HG03571 (cell line): ENCODE data around the gene LTBP2.

Experiments
- ATAC-seq: cut with Tn5 transposase; IDR thresholded peaks from one replicate; pipeline ENCODE4 v1.9.1; 2021; ENCODE audit not compliant: unreplicated experiment

Gene LTBP2

DNA sequence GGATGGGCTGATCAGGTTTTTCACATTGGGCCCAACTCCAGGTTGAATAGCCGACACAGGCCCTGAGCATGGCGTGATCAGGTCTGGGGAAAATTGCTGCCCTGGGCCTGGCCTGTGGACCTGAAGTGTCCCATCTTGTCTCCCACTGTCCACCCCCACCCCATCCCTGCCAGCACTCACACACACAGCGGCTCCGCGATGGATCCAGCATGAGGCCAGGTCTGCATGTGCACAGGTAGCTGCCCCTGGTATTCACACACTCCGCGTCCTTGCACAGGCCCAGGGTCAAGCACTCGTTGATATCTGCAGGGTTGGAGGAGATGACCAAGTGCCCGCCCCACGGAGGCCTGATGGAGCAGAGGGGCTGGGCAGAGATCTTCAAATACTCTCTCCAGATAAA is 79.8 kb downstream of the LTBP2 start:
- no peak for ATAC-seq

GRCh38 chr14:74531467-74531866 is 80.6 kb downstream of the LTBP2 start:
- ATAC-seq = no peak

DNA sequence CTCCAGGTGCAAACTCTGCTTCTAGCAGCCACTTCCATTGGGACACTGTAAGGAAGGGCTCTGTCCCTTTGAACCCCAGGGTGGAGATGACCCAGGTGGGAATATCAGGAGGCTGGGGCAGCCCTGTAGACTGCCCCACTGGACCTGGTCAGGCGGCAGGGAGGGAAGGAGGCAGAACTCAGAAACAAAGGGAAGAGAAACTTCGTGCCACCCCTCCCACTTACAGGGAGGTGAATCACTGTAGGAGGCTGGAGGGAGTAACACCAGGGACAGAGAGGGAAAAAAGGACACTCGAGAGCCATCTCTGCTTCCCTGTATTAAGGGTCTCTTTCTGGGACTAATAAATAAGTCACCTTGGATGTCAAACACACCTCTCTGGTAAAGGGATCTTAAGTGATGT is 81.0 kb downstream of the LTBP2 start:
- no peak for ATAC-seq

DNA sequence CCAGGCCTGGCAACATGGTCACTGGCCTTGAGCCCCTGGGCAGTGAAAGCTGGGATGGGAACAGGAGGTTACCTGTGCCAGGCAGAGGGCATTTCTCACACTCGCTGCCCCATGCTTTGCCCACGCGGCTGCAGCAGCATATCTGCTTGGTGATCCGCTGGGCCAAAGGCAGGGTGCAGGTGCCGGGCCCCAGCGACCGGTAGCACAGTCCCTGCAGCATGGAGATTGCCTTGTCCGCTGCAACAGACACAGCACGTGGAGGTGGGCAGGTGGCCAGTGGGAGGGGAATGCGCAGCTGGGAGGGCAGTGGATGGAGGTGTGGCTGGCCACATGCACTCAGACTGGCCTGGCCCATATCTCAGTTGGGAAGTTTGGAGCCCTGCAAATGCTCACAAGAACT is 83.2 kb downstream of the LTBP2 start:
- ATAC-seq = no peak

DNA sequence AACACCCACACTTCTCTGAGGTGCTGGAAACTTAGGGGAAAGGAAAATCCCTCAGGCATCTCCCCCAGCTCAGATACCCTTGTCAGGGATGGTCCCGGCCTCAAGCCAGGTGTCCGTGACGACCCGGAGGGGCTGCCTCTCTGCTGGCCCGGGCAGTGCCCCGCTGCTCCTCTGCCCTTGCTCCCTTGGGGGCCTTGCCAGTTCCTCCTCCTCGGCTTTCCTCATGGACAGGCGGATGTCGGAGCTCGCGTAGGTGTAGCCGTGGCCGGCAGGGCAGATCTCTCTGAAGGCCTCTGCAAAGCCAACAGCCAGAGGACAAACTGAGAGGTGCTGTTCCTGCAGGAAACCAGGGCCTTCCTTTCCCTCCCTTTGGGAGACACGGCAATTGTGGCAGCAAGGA is 83.6 kb downstream of the LTBP2 start:
- no peak for ATAC-seq

DNA sequence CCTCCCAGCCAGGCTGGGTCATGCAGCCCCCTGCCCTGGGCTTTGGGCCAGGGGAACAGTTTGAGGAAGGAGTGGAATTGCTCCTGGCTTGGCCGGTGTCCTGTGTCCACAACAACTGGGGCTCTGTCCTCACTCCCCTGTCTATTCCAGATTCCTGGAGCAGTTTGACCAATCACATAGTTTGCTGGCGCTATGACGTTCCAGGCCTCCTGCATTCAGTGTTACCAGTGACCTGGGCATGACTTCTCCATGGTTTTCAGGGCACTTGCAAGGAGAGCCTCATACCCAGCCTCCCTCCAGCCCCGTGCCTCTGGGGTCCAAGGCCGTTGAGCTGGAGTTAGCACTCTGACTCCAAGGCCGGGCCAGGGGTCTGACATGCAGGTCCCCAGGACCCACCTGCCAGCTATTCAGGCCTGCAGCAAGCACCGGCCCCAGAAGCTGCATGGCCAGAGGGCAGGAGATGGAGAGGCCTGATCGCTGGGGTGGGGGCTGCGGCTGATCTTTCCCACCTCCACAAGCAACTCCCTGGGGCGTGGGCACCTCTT is 84.2 kb downstream of the LTBP2 start:
- ATAC-seq = no peak

GRCh38 chr14:74526854-74527585 is 85.0 kb downstream of the LTBP2 start:
- ATAC-seq = no peak

DNA sequence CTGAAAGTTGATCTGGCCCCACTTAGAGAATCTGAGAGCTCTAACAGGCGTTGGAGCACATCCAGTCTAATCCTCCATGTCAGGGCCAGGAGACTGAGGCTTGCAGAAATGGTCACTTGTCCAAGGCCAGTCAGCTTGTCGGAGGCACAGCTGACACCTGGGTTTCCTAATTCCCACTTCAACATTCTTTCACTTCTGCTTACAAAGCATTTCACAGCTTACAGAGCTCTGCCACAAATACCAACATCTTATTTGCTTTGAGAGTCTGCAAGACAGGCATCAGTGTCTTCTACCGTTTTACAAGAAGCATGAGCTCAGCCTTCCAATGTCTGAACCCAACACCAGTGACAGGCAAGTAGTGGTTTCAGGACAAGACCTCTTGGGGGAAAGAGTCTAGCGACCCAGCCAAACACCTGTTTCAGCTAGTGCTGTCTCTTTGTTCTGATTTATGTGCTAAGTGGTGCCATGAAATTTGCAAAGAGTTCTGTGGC is 86.6 kb downstream of the LTBP2 start:
- no peak for ATAC-seq

DNA sequence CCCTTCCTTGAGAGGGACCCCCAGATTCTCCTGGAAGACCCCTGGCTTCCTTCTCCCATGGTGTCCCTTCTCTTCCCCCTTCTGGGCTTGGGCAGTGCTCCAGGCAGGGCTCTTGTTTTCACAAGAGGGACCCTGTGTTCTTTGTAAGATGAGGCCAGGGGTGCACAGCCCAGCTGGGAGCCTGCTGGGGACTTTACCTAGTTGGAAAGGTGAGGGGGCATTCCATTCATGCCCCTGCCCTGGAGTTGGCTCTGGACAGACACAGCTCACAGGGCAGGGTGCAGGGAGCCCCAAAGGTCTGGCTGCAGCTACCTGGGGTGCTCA is 87.3 kb downstream of the LTBP2 start:
- no peak for ATAC-seq

GRCh38 chr14:74524076-74524811 is 87.8 kb downstream of the LTBP2 start:
- ATAC-seq = no peak

DNA sequence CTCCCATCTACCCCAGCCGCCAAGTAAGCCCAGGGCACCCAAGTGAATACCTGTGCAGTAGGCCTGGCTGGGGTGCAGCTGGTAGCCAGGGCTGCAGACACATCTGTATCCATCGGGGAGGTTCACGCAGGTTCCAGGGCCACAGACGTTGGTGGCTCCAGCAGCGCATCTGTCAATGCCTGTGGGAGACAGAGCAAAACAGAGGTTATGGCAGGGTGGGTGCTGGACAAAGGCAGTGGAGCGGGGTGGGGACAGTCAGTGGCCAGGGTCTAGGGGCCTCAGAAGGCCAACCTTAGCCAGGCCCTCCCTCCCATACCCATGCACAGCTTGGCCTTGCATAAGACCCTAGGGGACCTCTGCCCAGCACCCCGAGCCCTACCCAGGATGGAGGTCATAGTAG is 89.3 kb downstream of the LTBP2 start:
- ATAC-seq = no peak

GRCh38 chr14:74521756-74522155 is 90.3 kb downstream of the LTBP2 start:
- no peak for ATAC-seq

GRCh38 chr14:74519316-74520074 is 92.5 kb downstream of the LTBP2 start:
- no peak for ATAC-seq

- ATAC-seq = no peak
These were observed 93.8 kb downstream of the LTBP2 start for GRCh38 chr14:74518221-74518620.

DNA sequence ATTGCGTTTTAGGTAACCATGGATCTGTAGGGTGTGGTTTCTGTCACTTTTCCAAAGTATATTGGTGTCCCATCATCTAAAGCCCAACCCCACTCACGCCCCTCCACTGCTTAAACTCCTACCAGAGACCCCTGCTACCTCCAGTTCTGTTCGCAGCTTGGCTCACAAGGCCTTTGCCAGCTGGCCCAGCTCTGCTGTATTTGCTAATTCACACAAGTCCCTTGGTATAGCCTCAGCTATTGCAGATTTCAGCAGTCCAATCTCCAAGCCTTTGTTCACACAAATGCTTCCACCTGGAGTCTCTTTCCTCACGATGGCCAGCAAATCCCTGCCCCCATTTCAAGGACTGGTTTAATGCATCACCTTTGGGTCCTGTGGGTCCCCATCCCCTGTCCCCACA is 94.3 kb downstream of the LTBP2 start:
- ATAC-seq = no peak

GRCh38 chr14:74516451-74517160 is 95.4 kb downstream of the LTBP2 start:
- ATAC-seq = no peak

GRCh38 chr14:74515891-74516412 is 96.1 kb downstream of the LTBP2 start:
- ATAC-seq = no peak

DNA sequence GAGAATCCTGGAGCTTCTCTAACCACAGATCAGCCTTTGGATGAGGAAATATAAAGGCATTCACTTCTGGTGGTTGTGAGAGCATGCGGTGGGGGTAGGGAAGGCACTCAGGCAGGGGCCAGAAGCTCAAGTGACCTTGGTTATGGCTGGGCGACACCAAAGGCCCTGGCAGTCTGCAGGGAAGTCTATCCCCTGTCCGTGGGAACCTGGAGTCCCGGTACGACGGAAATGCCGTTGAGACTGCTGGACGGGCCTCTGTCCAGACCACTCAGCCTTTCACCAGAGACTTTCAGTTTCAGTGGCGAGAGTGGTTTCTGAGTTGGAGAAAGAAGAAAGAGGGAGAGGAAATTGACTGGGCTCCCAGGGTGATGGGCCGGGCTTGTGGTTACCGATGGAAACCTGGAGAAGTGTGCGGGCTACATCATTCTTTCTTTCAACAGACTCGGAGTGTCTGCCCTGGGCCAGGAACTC is 97.5 kb downstream of the LTBP2 start:
- no peak for ATAC-seq

GRCh38 chr14:74511966-74512830 is 99.8 kb downstream of the LTBP2 start:
- no peak for ATAC-seq

GRCh38 chr14:74510959-74511409 is 101.1 kb downstream of the LTBP2 start:
- no peak for ATAC-seq
